Fibroblast of pulmonary artery (primary cell): ENCODE measurements around the gene SHISA6.

Experiments used
- DNase-seq: peaks from one replicate; pipeline ENCODE4 v3.0.0-alpha.2; 2010; ENCODE audit warnings: low read depth
- H3K4me3 ChIP-seq: replicated peaks from 2 replicates; pipeline ENCODE4 v1.5.1; 2011; ENCODE audit warnings: low read depth, mild to moderate bottlenecking, control low read depth, low read length, moderate library complexity
- CTCF ChIP-seq: IDR thresholded peaks from 2 replicates; pipeline ENCODE4 v1.5.1; 2011; ENCODE audit warnings: mild to moderate bottlenecking, control low read depth, low read length, inconsistent platforms; ENCODE audit errors: missing control alignments

The SHISA6 gene

DNA sequence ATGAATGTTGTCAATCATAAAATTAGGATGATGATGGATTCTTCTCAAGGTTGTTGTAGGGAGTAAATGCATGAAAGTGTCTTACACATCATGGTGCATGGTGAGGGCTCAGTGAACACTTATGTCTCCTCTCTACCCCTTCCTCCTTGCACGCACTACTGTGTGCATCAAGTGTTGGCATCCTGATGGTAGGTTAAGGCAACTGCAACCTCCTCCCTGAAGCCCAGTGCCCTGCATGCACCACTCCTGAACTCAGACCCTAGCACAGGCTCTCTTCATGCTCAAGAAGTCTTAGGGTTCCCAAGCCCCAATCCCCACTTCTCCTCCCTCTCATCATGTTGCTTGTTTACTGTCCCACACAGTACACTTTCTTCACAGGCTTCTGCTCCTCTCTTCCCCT is 251.5 kb downstream of the SHISA6 start:
- no peak for DNase-seq
- H3K4me3 ChIP-seq, result no peak overlapping the region
- TF ChIP-seq CTCF, result no peak

GRCh38 chr17:11493936-11494335 is 252.9 kb downstream of the SHISA6 start:
- no peak for DNase-seq
- TF ChIP-seq CTCF, result no peak
- H3K4me3 ChIP-seq, result no peak overlapping the region

GRCh38 chr17:11495613-11496012 is 254.6 kb downstream of the SHISA6 start:
- H3K4me3 ChIP-seq, result no peak overlapping the region
- no peak for TF ChIP-seq CTCF
- no peak for DNase-seq

- DNase-seq, result no peak
- H3K4me3 ChIP-seq, result no peak overlapping the region
- TF ChIP-seq CTCF, result no peak
These were observed 258.9 kb downstream of the SHISA6 start for GRCh38 chr17:11499881-11500280.

DNA sequence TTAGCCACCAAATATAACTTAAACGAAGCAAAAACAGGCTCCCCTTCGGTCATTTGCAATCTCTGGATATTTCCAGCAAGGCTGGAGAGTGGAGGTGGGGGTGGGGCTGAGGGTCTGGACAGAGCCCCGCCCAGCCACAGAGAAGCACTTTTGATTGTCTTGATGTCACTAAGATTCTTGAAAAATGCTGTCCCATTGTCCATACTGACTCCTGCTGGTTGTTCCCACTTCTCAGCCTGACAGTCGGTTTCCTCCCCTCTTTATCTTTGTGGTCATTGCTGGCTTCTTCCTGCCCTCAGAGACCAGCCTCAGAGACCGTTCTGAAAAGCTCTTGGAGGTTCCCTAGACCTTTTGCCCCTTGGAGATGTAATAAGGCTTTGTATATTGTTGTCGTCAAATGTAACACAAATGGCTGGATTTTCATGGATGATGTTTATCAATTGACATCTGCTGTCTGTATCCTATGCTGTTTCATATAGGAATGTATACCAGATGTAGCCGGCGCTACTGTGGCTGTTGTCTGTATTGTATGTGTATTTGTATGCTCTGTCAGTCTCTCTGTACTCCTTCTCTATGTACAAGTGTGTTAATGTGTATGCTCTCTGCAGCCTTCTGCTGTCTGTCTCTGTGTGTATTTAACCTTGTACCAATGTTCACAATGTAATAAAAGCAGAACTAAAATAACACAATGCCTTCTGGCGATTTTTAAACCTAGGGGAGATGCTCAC is 262.5 kb downstream of the SHISA6 start:
- no peak for TF ChIP-seq CTCF
- no peak for DNase-seq
- no peak overlapping the region for H3K4me3 ChIP-seq

GRCh38 chr17:11506635-11507034 is 265.6 kb downstream of the SHISA6 start:
- DNase-seq, result peak; percentile 1
- no peak for TF ChIP-seq CTCF
- H3K4me3 ChIP-seq, result no peak overlapping the region

DNA sequence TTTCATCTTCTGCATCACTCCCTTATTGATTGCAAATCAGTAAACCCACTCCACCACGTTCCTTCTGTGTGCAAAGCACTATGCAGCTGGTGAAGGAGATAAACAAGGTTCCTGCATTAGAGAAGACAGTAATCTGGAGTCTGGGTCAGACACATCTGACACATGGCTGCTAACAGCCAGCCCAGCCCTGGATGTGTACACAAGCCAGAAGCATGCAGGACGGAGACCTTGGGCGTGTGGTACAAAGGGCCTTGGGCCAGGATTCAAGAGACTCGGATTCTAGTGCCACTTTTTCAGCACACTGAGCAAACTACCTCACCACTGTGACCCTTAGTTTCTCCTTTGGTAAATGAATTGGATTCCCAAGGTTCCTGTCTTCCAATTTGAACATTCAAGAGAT is 270.7 kb downstream of the SHISA6 start:
- no peak for DNase-seq
- TF ChIP-seq CTCF, result no peak
- no peak overlapping the region for H3K4me3 ChIP-seq
